HG03378 (cell line): Measurements from ENCODE around the gene BOD1L1.
"Not testable (repeated sequence)": the region's sequence is repeated elsewhere in the genome, so short reads cannot be mapped to it uniquely, and the experiment has no call there.

Experiments used
- ATAC-seq: cut with Tn5 transposase; IDR thresholded peaks from one replicate; pipeline ENCODE4 v1.9.1; 2021; ENCODE audit warnings: mild to moderate bottlenecking, moderate library complexity; ENCODE audit not compliant: unreplicated experiment

Gene BOD1L1

GRCh38 chr4:13560111-13560510, 67.4 kb downstream of the BOD1L1 start:
- ATAC-seq, result not testable (repeated sequence)

GRCh38 chr4:13559413-13559812, 68.1 kb downstream of the BOD1L1 start:
- no peak for ATAC-seq

- ATAC-seq, result no peak
Observed at GRCh38 chr4:13558881-13559280, 68.6 kb downstream of the BOD1L1 start.

GRCh38 chr4:13555325-13555724, 72.2 kb downstream of the BOD1L1 start:
- no peak for ATAC-seq

- no peak for ATAC-seq
Observed at GRCh38 chr4:13553081-13553480, 74.4 kb downstream of the BOD1L1 start.

- ATAC-seq, result peak; percentile 85
Observed at GRCh38 chr4:13548984-13549546, 78.5 kb downstream of the BOD1L1 start.

GRCh38 chr4:13548059-13548983, 79.2 kb downstream of the BOD1L1 start:
- ATAC-seq, result no peak

- ATAC-seq, result no peak
Observed at GRCh38 chr4:13547485-13548041, 80.0 kb downstream of the BOD1L1 start.

- no peak for ATAC-seq
Observed at GRCh38 chr4:13546941-13547484, 80.5 kb downstream of the BOD1L1 start.

- no peak for ATAC-seq
Observed at GRCh38 chr4:13546142-13546940, 81.2 kb downstream of the BOD1L1 start.

- no peak for ATAC-seq
Observed at GRCh38 chr4:13545394-13545808, 82.1 kb downstream of the BOD1L1 start.

- peak; percentile 35 for ATAC-seq
Observed at GRCh38 chr4:13544606-13545393, 82.7 kb downstream of the BOD1L1 start.

- ATAC-seq, result no peak
Observed at GRCh38 chr4:13543839-13544605, 83.5 kb downstream of the BOD1L1 start, which contains the start of gene NKX3-2. NKX3-2 (minus strand) TSS chr4:13544508; CDS start chr4:13544414, 94 bp downstream.

GRCh38 chr4:13543032-13543838, 84.3 kb downstream of the BOD1L1 start:
- no peak for ATAC-seq

- no peak for ATAC-seq
Observed at GRCh38 chr4:13542577-13543031, 84.9 kb downstream of the BOD1L1 start.

- no peak for ATAC-seq
Observed at GRCh38 chr4:13541720-13542576, 85.6 kb downstream of the BOD1L1 start.

- no peak for ATAC-seq
Observed at GRCh38 chr4:13541176-13541604, 86.3 kb downstream of the BOD1L1 start.
